Tibial artery (tissue), 4 donors: ENCODE results near the gene ST8SIA5.

Experiments
- DNase-seq, 2 donors: peaks; one replicate each; pipeline ENCODE4 v3.0.0-alpha.2; 2019
- H3K27ac ChIP-seq, 2 donors: fragments of 200-600 bp; sonication (generic) in 1 of 2; 1 replicate in 1 of 2; 2 replicates in 1 of 2; pipeline ENCODE4 v1.5.1; 2018 to 2019; ENCODE audit warnings: mild to moderate bottlenecking in 1 of 2
- H3K27me3 ChIP-seq, 2 donors: fragments of 200-600 bp; sonication (generic) in 1 of 2; one replicate each; pipeline versions ENCODE4 v1.5.1 to v1.6.0; 2016 to 2019
- H3K36me3 ChIP-seq, 3 donors: fragments of 200-600 bp; sonication (generic) in 2 of 3; one replicate each; pipeline ENCODE4 v1.5.1; 2016 to 2019; ENCODE audit warnings: mild to moderate bottlenecking in 2 of 3
- H3K4me1 ChIP-seq, 4 donors: fragments of 200-600 bp; sonication (generic) in 2 of 4; 1 replicate in 3 of 4; 2 replicates in 1 of 4; pipeline ENCODE4 v1.5.1; 2016 to 2019
- H3K4me3 ChIP-seq, 2 donors: fragments of 200-600 bp; sonication (generic) in 1 of 2; 1 replicate in 1 of 2; 2 replicates in 1 of 2; pipeline ENCODE4 v1.5.1; 2018 to 2019; ENCODE audit warnings: mild to moderate bottlenecking in 2 of 2
- H3K9me3 ChIP-seq, 3 donors: fragments of 200-600 bp; sonication (generic) in 1 of 3; one replicate each; pipeline ENCODE4 v1.5.1; 2016 to 2019
- CTCF ChIP-seq, 2 experiments: fragments of 200-600 bp in 1 of 2; fragments of 450-650 bp in 1 of 2; IDR thresholded peaks; one replicate each; pipeline ENCODE4 v1.5.1; 2017 to 2019; ENCODE audit warnings: antibody characterized with exemption in 2 of 2, mild to moderate bottlenecking in 1 of 2, moderate library complexity in 1 of 2
- intact Hi-C: fragments of 100-400 bp; cut with DNase I; formaldehyde crosslinking; loops from one replicate; pipeline ENCODE4 v1.15.0; 2023; ENCODE audit warnings: low total_unique reads

The ST8SIA5 gene

DNA sequence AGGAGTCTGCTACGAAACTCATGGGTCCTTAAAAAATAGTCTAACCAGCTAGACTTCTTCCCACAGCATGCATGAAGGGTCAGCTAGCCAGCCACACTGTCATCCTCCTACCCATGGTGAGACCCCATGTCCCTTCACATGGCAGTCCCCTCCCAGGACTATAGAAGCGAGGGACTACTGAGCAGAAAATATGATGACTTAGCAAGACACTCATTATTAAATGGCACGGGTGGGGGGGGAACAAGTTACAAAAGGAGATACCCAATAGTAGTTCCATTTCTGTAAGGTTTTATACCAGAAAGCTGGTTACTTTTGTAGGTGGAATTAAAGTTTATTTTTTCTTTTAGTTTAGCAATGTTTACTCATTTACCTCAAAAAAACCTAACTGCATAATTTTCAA lies 31.5 kb downstream of the ST8SIA5 start:
- H3K4me3 ChIP-seq, result no peak overlapping the region
- H3K27ac ChIP-seq, result no peak overlapping the region
- no peak for TF ChIP-seq CTCF (IDR thresholded peaks at IDR 0.05)
- H3K36me3 ChIP-seq, result no peaks in the 10 kb centered on the region
- intact Hi-C loops, result no loop called here
- no peaks in the 10 kb centered on the region for H3K27me3 ChIP-seq
- peaks cover 0 to 11% (median 9%) of the 10 kb centered on the region in 3 donors for H3K9me3 ChIP-seq
- DNase-seq, result no peak
- H3K4me1 ChIP-seq, result no peaks in the 10 kb centered on the region

DNA sequence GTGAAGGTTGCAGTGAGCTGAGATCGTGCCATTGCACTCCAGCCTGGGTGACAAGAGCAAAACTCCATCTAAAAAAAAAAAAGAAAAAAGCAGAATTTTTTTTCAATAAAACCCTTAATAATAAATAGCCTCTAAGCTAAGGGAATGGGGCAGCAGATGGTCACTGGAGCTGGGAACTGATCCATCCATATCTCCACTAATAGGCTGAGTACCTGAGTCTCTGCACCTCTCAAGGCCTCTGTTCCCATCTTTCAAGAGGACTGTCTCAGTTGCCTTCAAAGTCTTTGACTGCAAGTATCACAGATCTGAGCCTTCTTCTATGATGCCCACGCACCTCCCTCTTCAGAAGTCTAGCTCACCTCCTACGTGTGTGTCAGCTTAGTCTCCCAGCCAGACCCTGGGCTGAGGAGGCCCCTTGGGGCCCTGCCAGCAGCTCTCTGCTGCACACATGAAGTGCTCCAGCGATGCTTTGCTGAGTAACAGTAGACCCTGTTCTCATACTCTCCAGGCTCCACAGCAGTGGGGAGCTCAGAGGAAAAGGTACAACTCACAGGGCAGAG lies 32.9 kb downstream of the ST8SIA5 start:
- Histone ChIP-seq H3K4me1 (peaks cover 0 to 4% (median 1%) of the 10 kb centered on the region in 4 donors), H3K4me3 (no peak overlapping the region), H3K27ac (no peak overlapping the region), H3K36me3 (no peaks in the 10 kb centered on the region), H3K27me3 (no peaks in the 10 kb centered on the region), H3K9me3 (no peaks in the 10 kb centered on the region)
- TF ChIP-seq CTCF (IDR thresholded peaks at IDR 0.05), result no peak
- intact Hi-C loops, result no loop called here
- peak in 1 of 2 donors; percentile 43 for DNase-seq

DNA sequence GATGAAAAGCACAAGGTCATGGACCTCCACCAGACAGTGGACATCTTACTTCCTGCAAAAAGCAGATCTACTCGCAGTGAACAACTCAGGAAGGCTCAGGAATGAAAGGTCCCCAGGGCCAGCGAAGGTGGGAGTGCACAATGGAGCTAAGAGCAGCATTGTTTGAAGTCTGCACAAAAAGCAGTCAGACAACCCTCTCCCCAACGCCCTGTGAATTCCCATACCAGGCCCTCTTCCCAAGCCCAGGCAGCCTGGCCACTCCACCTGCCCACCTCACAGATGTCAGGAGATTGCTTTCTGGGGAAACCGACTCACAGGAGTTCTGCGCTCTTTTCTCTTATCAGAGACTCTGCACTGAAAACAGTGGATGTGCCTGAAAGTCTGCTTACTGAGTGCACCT lies 34.8 kb downstream of the ST8SIA5 start:
- Histone ChIP-seq H3K27me3 (no peaks in the 10 kb centered on the region), H3K4me1 (peaks cover 0 to 8% (median 4%) of the 10 kb centered on the region in 4 donors), H3K9me3 (no peaks in the 10 kb centered on the region), H3K36me3 (no peaks in the 10 kb centered on the region), H3K4me3 (no peak overlapping the region), H3K27ac (no peak overlapping the region)
- no peak for DNase-seq
- intact Hi-C loops, result no loop called here
- no peak for TF ChIP-seq CTCF (IDR thresholded peaks at IDR 0.05)

- no peak for TF ChIP-seq CTCF (IDR thresholded peaks at IDR 0.05)
- H3K36me3 ChIP-seq, result no peaks in the 10 kb centered on the region
- H3K4me1 ChIP-seq, result peaks cover 0 to 8% (median 4%) of the 10 kb centered on the region in 4 donors
- H3K9me3 ChIP-seq, result no peaks in the 10 kb centered on the region
- intact Hi-C loops, result loop anchor here (2.0 kb wide), 1 partner anchor 53 kb away; no protein-coding TSS in a partner anchor
- no peak for DNase-seq
- H3K27me3 ChIP-seq, result no peaks in the 10 kb centered on the region
- no peak overlapping the region for H3K27ac ChIP-seq
- H3K4me3 ChIP-seq, result no peak overlapping the region
Observed at GRCh38 chr18:46721331-46721730, 35.5 kb downstream of the ST8SIA5 start.

- intact Hi-C loops, result loop anchor here (2.0 kb wide), 1 partner anchor 54 kb away; no protein-coding TSS in a partner anchor
- H3K27ac ChIP-seq, result no peak overlapping the region
- no peak for TF ChIP-seq CTCF (IDR thresholded peaks at IDR 0.05)
- no peak overlapping the region for H3K4me3 ChIP-seq
- no peaks in the 10 kb centered on the region for H3K9me3 ChIP-seq
- no peak for DNase-seq
- H3K27me3 ChIP-seq, result no peaks in the 10 kb centered on the region
- no peaks in the 10 kb centered on the region for H3K36me3 ChIP-seq
- peaks cover 0 to 8% (median 4%) of the 10 kb centered on the region in 4 donors for H3K4me1 ChIP-seq
Observed at GRCh38 chr18:46720521-46720920, 36.3 kb downstream of the ST8SIA5 start.
